Suprapubic skin (tissue), 4 donors: ENCODE measurements around the gene NR1H2. TPM values are rescaled to one million over a fixed set of nuclear protein-coding genes. Genes with fewer than 3 reads are reported as not detected.
"Not testable (repeated sequence)": the region's sequence is repeated elsewhere in the genome, so short reads cannot be mapped to it uniquely, and the experiment has no call there.

ENCODE experiments used
- DNase-seq, 2 donors: peaks; one replicate each; pipeline ENCODE4 v3.0.0-alpha.2; 2019; ENCODE audit warnings: low spot score in 2 of 2
- H3K27ac ChIP-seq: fragments of 200-600 bp; sonication (generic); one replicate; pipeline ENCODE4 v1.5.1; 2019
- H3K27me3 ChIP-seq: fragments of 200-600 bp; sonication (generic); one replicate; pipeline ENCODE4 v1.5.1; 2019
- H3K36me3 ChIP-seq: fragments of 200-600 bp; sonication (generic); one replicate; pipeline ENCODE4 v1.5.1; 2019
- H3K4me1 ChIP-seq: fragments of 200-600 bp; sonication (generic); one replicate; pipeline ENCODE4 v1.5.1; 2019
- H3K4me3 ChIP-seq: fragments of 200-600 bp; sonication (generic); one replicate; pipeline ENCODE4 v1.5.1; 2019; ENCODE audit warnings: mild to moderate bottlenecking
- H3K9me3 ChIP-seq: fragments of 200-600 bp; sonication (generic); one replicate; pipeline ENCODE4 v1.5.1; 2019
- CTCF ChIP-seq, 2 donors: fragments of 200-600 bp in 1 of 2; fragments of 450-650 bp in 1 of 2; sonication (generic) in 1 of 2; IDR thresholded peaks; one replicate each; pipeline ENCODE4 v1.5.1; 2016 to 2019; ENCODE audit warnings: antibody characterized with exemption in 2 of 2, mild to moderate bottlenecking in 1 of 2, moderate library complexity in 1 of 2
- EP300 ChIP-seq: sonication (generic); formaldehyde crosslinking; IDR thresholded peaks from one replicate; pipeline ENCODE4 v1.6.1; 2017; ENCODE audit warnings: antibody characterized with exemption
- POLR2A ChIP-seq, 2 donors: fragments of 450-650 bp; IDR thresholded peaks; one replicate each; pipeline ENCODE4 v1.6.1; 2017; ENCODE audit warnings: antibody characterized with exemption in 2 of 2, mild to moderate bottlenecking in 2 of 2, moderate library complexity in 2 of 2
- POLR2AphosphoS5 ChIP-seq, 3 donors: sonication (generic); formaldehyde crosslinking; IDR thresholded peaks; one replicate each; pipeline ENCODE4 v1.6.1; 2017; ENCODE audit warnings: antibody characterized with exemption in 3 of 3
- WGBS: methylation state at CpG from one replicate; pipeline ENCODE4 v1.1.5; 2018; 5-methylcytosine and 5-hydroxymethylcytosine counted together
- total RNA-seq, 4 donors: library from RNA; depleted of rRNA; stranded (reverse); fragments of >200 nt; gene quantifications; one replicate each; pipeline ENCODE4 v1.1.0, GENCODE V29; 2016

NR1H2 gene
- total RNA-seq, 4 donors from 2014 or later, result 80.6 to 94.7 (median 88.9) TPM

GRCh38 chr19:50328873-50329145 lies 47.4 kb upstream of the NR1H2 start:
- TF ChIP-seq CTCF (IDR thresholded peaks at IDR 0.05) (peak in 1 of 2 donors; percentile 20), EP300 (no peak)
- 3% methylated on average over 11 of the region's 40 CpGs for WGBS
- no peaks in the 10 kb centered on the region for H3K9me3 ChIP-seq
- H3K4me1 ChIP-seq, result peaks cover 78% of the 10 kb centered on the region
- no peaks in the 10 kb centered on the region for H3K36me3 ChIP-seq
- DNase-seq, result no peak
- H3K27ac ChIP-seq, result no peak overlapping the region
- peak overlapping the region; percentile 43 for H3K4me3 ChIP-seq
- peaks cover 72% of the 10 kb centered on the region for H3K27me3 ChIP-seq

GRCh38 chr19:50329146-50329925 lies 46.9 kb upstream of the NR1H2 start, which contains the start of gene KCNC3:
Gene KCNC3 (minus strand): TSS chr19:50329377. CDS start chr19:50329082, 295 bp downstream.
- H3K27me3 ChIP-seq, result peaks cover 76% of the 10 kb centered on the region
- H3K4me1 ChIP-seq, result peaks cover 81% of the 10 kb centered on the region
- TF ChIP-seq CTCF (IDR thresholded peaks at IDR 0.05) (no peak), POLR2AphosphoS5 (IDR thresholded peaks at IDR 0.05) (no peak), EP300 (no peak), POLR2A (IDR thresholded peaks at IDR 0.05) (no peak)
- no peaks in the 10 kb centered on the region for H3K36me3 ChIP-seq
- DNase-seq, result peak; percentile 99
- no peak within 1 kb of the TSS for H3K27ac ChIP-seq
- no peaks in the 10 kb centered on the region for H3K9me3 ChIP-seq
- 2% methylated on average over 43 of the region's 43 CpGs for WGBS
- H3K4me3 ChIP-seq, result peak within 1 kb of the TSS; percentile 43

GRCh38 chr19:50329926-50330294 lies 46.3 kb upstream of the NR1H2 start:
- peaks cover 81% of the 10 kb centered on the region for H3K27me3 ChIP-seq
- not testable (repeated sequence) for H3K36me3 ChIP-seq, H3K27ac ChIP-seq, DNase-seq, H3K9me3 ChIP-seq
- 22% methylated on average over 18 of the region's 18 CpGs for WGBS
- peaks cover 75% of the 10 kb centered on the region for H3K4me1 ChIP-seq
- H3K4me3 ChIP-seq, result peak overlapping the region; percentile 34

- 4% methylated on average over 37 of the region's 48 CpGs for WGBS
- Histone ChIP-seq H3K27me3 (peaks cover 83% of the 10 kb centered on the region), H3K4me1 (peaks cover 71% of the 10 kb centered on the region), H3K27ac (no peak overlapping the region), H3K9me3 (no peaks in the 10 kb centered on the region), H3K4me3 (peak overlapping the region; percentile 34), H3K36me3 (no peaks in the 10 kb centered on the region)
- TF ChIP-seq POLR2AphosphoS5 (IDR thresholded peaks at IDR 0.05) (no peak), CTCF (IDR thresholded peaks at IDR 0.05) (no peak), POLR2A (IDR thresholded peaks at IDR 0.05) (no peak)
- DNase-seq, result no peak
Observed at GRCh38 chr19:50330365-50331078, 45.7 kb upstream of the NR1H2 start.

GRCh38 chr19:50331221-50331993 lies 44.9 kb upstream of the NR1H2 start:
- no peak for TF ChIP-seq POLR2AphosphoS5 (IDR thresholded peaks at IDR 0.05)
- no peak for TF ChIP-seq POLR2A (IDR thresholded peaks at IDR 0.05)
- no peak for TF ChIP-seq EP300
- no peak for TF ChIP-seq CTCF (IDR thresholded peaks at IDR 0.05)
- H3K27ac ChIP-seq, result no peak overlapping the region
- H3K36me3 ChIP-seq, result no peaks in the 10 kb centered on the region
- peaks cover 80% of the 10 kb centered on the region for H3K27me3 ChIP-seq
- peaks cover 63% of the 10 kb centered on the region for H3K4me1 ChIP-seq
- peak overlapping the region; percentile 34 for H3K4me3 ChIP-seq
- no peak for DNase-seq
- WGBS, result 16% methylated on average over 10 of the region's 10 CpGs
- no peaks in the 10 kb centered on the region for H3K9me3 ChIP-seq
